Fibroblast of gingiva (primary cell): ENCODE results near the gene KAT2B.
A peak's percentile ranks its signal among the peaks of the same experiment; 100 is the strongest.
"Not testable (repeated sequence)": the region's sequence is repeated elsewhere in the genome, so short reads cannot be mapped to it uniquely, and the experiment has no call there.

Experiments
- DNase-seq: peaks from one replicate; pipeline ENCODE4 v3.0.0-alpha.2; 2011; ENCODE audit warnings: low read depth

Gene KAT2B

DNA sequence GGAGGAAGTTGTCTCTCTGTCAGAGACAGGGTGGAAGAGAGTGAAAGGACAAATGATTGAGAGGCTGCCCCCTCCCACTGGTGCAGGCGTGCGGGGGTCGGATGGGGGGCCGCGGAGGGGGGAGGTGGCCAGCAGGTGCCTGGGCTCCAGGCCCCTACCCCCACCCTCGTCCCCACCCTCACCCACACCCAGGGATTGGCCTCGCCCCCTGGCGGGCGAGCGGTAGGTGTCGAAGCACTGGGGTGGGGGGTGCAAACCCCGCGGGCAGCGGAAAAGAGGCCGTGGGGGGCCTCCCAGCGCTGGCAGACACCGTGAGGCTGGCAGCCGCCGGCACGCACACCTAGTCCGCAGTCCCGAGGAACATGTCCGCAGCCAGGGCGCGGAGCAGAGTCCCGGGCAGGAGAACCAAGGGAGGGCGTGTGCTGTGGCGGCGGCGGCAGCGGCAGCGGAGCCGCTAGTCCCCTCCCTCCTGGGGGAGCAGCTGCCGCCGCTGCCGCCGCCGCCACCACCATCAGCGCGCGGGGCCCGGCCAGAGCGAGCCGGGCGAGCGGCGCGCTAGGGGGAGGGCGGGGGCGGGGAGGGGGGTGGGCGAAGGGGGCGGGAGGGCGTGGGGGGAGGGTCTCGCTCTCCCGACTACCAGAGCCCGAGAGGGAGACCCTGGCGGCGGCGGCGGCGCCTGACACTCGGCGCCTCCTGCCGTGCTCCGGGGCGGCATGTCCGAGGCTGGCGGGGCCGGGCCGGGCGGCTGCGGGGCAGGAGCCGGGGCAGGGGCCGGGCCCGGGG lies at the start of gene KAT2B:
Gene KAT2B, plus strand, starts transcription at position 682 of the 783 bp plus-strand sequence. Its CDS starts 32 bp downstream, at position 714.
- peak; percentile 60 for DNase-seq

DNA sequence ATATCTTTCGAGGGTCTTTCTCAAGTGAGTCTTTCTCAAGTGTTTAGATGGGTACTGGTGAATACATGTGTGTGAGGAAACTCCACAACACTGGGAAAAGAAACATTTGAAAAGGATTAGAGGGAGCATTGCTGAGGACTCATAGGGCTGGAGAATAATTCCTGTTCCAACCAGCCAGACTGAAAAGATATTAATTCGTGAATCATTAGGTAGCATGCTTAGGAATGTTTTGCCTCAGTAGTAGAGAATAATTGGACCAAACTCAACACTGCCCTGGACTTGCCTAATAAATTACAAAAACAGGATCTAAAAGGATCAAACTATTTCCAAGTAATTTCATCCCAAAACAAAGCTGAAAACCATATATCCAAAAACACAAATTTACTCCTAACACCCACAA lies 45.5 kb upstream of the KAT2B start:
- DNase-seq, result no peak

GRCh38 chr3:19997502-19997901 lies 42.7 kb upstream of the KAT2B start:
- DNase-seq, result no peak

- no peak for DNase-seq
These were observed 38.3 kb upstream of the KAT2B start for GRCh38 chr3:20001932-20002331.

DNA sequence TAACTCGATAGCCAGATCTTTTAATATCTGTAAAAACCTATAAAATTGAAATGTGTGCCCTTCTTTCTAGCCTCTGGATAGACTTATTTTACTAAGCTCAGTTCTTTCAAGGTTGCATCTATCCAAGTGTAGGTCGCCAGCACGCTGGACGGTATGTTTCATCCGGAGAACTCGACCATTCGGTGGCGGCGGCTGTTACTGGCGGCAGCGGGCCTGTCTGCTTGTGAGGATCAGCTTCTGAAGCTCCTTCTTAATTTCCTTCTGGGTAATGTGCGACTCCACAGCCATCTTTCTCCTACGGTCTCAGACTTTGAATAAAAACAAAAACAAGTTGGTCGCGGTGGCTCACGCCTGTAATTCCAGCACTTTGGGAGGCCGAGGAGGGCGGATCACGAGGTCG lies 32.3 kb upstream of the KAT2B start:
- DNase-seq, result no peak

DNA sequence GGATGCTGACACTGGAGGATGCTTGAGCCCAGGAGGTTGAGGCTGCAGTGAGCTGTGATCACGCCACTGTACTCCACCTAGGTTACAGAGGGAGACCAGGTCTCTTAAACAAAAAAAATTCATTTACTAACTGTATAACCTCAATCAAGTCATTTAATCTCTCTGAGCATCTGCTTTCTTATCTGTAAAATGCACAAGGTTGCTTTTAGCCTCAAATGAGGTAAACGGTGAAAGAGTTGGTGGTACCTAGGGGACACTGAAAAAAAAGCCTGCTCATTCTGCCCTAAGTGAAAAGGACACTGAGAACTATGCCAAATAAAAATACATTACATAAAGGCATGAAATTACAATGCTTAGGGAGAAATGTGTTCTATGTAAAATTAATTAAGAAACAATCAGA lies 31.6 kb upstream of the KAT2B start:
- DNase-seq, result no peak

DNA sequence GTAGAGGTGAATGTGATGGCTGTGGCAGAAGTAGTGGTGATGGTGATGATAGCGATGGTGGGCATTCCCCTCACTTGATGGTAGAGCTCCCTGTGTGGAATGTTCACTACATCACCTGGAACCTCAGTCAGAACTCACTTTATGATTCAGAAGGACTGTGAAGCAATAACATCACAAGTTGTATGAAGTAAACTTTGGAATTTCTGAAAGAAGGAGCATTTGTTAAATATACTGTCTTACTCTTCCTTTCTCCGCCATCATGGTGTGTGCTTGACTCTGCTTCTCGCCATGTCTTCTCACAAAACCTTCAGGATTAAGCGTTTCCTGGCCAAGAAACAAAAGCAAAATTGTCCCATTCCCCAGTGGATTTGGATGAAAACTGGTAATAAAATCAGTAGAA lies 28.1 kb upstream of the KAT2B start, which contains the start of gene PP2D1:
Gene PP2D1, minus strand, starts transcription at position 101 of the 400 bp plus-strand sequence. CDS start 192 bp downstream, outside the sequence.
- no peak for DNase-seq

- DNase-seq, result no peak
These were observed 26.9 kb upstream of the KAT2B start for GRCh38 chr3:20013396-20013795.

DNA sequence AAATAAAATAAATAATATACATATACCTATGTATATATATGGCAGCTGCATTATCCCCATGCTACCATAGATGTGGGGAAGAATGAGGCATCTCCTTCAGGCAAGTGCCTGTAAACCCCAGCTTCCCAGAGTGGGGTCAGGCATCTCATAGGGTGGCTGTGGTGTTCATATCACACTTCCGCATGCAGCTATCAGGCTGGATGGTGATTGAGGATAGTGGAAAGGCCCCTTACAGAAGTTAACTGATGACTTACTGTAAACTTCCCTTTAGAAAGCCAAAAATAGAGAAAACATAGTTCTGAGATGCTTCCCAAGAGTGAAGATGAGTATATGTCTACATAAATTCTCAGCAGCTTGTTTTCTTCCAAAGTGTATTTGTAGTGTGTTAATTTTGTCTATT lies 24.7 kb upstream of the KAT2B start:
- DNase-seq, result no peak

DNA sequence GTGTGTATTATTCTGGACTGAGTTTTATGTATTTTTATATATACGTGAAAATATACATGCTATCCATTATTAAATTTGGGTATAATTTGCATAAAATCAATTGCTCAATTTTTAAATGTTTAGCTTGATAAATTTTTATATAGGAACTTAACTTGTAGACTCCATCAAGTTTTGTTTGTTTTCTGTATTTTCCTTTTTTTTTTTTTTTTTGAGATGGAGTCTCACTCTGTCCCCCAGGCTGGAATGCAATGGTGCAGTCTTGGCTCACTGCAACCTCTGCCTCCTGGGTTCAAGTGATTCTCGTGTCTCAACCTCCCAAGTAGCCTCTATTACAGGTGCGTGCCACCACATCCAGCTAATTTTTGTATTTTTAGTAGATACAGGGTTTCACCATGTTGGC lies 24.2 kb upstream of the KAT2B start:
- DNase-seq, result not testable (repeated sequence)

- no peak for DNase-seq
These were observed 17.2 kb upstream of the KAT2B start for GRCh38 chr3:20022954-20023622.

GRCh38 chr3:20023623-20024405 lies 16.4 kb upstream of the KAT2B start:
- DNase-seq, result no peak

- no peak for DNase-seq
These were observed 13.1 kb upstream of the KAT2B start for GRCh38 chr3:20027136-20027535.

DNA sequence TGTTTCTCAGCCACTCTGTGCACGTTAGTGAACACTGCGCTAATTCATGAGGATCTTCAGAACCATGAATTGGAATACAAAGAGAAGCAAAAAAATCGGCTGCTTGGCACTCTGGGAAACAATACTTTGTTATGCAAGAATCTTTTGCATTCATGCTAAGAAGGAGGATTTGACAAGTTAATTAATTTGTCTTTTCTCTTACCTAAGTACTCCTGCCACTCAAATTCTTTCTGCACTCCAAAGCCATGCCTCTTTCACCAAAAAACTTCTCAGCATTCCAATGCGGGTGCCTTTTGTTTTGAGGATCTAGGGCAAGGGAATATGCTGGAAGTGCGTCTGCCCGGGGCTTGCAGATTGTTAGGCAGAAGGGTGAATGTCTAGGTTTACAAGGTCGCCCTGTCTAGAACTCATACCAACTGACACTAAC lies 11.3 kb upstream of the KAT2B start:
- DNase-seq, result no peak

DNA sequence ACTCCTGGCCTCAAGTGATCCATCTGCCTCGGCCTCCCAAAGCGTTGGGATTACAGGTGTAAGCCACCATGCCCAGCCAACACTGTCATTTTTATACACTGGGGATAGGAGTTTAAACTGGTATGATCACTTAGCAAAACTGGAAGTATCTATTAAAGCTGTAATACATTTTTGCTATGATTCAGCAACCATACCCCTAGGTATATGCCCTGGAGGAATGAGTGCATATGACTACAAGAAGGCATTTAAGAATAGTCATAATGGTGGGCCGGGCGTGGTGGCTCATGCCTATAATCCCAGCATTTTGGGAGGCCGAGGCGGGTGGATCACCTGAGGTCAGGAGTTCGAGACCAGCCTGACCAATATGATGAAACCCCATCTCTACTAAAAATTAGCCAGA lies 8.3 kb upstream of the KAT2B start:
- not testable (repeated sequence) for DNase-seq

DNA sequence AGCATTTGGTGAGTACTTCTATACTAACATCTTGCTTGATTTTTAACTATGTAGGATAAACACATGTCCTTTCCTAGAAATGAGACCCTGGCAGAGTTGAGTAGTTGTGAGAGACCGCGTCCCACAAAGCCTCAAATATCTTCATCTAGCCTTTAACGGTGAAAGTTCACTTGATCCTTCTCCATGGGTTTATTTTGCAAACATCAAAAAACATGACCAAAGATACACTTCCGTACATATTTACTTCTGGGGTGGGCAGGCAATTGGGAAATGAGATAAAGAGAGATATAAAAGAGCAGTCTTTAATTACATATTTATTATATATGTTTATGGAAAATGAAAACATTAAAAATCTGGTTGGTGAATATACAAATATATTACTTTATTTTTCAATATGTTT lies 5.2 kb upstream of the KAT2B start:
- DNase-seq, result no peak

- DNase-seq, result no peak
These were observed 2.8 kb upstream of the KAT2B start for GRCh38 chr3:20037255-20037996.

- DNase-seq, result no peak
These were observed 1.4 kb upstream of the KAT2B start for GRCh38 chr3:20038699-20039465.

DNA sequence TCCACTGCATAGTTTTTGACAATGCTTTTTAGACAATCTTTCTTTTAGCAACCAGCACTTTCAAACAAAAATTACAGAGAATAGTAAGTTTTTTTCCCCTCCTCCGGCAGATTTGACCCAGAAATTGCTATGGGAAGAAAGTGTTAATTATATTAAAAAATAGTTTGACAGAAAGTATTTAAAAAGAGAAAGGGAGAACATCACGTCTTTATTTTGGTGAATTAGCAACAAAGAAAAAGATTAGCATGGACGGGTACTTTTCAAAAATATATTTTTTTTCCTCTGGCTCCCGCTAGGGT lies 831 bp upstream of the KAT2B start:
- no peak for DNase-seq

GRCh38 chr3:20040548-20041196 lies 426 bp downstream of the KAT2B start:
- peak; percentile 80 for DNase-seq
